NCI-H446 (cell line): ENCODE results near the gene NSRP1.
A peak's percentile ranks its signal among the peaks of the same experiment; 100 is the strongest.
"Not testable (repeated sequence)": the region's sequence is repeated elsewhere in the genome, so short reads cannot be mapped to it uniquely, and the experiment has no call there.

ENCODE experiments used
- DNase-seq, 2 experiments: peaks; one replicate each; lab custom pipeline; 2025; lab: John Stamatoyannopoulos, UW

Gene NSRP1

DNA sequence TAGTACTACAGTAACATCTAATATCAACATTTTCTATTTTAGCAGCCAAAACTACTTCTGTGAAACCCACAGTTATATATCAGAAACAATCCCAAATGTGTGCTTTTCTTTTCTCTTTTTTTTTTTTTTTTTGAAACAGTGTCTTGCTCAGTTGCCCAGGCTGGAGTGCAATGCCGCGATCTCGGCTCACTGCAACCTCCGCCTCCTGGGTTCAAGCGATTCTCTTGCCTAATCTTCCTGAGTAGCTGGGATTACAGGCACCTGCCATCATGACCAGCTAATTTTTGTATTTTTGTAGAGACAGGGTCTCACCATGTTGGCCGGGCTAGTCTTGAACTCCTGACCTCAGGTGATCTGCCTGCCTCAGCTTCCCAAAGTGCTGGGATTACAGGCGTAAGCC is 2.0 kb downstream of the NSRP1 start:
- not testable (repeated sequence) for DNase-seq

DNA sequence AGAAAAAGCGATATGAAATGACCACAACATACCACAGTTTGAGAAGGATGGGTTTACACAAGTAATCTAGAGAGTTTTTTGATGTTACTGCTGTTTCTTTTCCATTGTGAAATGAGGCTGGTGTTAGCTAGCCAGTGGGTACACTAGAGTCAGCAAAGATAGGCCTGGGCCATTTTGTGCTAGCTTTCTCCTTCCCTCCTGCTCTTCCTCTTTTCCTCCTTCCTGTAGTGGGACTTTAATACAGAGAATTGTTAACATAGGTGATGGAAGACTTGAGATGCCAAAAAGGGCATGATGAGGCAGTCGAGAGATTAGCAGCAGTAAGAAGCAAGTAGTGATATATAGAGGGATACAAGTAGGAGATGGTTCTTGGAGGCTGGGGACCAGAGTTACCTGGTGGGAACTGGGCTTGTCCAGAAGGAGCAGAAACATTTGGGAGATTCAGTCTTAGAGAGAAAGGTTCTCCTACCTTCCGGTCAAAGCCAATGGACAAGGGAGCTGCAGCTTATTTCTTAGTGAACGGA is 7.7 kb downstream of the NSRP1 start:
- no peak for DNase-seq

DNA sequence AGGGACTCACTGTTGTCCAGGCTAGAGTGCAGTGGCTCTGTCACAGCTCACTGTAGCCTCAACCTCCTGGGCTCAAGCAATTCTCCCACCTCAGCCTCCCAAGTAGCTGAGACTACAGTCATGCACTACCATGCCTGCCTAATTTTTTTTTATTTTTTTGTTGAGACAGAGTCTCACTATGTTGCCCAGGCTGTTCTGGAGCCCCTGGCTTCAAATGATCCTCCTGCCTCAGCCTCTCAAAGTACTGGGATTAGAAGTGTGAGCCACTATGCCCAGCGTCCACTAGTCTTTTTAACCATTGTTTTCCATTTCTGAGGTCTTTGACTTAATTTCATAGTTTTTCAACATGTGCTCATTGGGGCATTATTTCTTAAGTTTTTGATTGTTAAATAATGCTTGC is 13.5 kb downstream of the NSRP1 start:
- DNase-seq, result no peak

DNA sequence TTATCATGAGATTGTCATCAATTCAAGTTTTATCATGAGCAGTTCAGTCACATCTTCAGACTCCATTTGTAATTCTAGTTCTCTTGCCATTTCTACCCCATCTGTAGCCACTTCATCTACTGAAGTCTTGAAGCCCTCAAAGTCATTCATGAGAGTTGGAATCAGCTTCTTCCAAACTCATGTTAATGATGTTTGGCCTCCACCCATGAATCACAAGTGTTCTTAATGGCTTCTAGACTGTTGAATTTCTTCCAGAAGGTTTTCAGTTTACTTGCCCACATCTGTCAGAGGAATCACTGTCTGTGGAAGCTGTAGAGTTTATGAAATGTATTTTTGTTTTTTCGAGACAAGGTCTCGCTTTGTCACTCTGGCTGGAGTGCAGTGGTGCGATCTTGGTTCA is 16.0 kb downstream of the NSRP1 start:
- DNase-seq, result peak in 1 of 2 experiments; percentile 10

DNA sequence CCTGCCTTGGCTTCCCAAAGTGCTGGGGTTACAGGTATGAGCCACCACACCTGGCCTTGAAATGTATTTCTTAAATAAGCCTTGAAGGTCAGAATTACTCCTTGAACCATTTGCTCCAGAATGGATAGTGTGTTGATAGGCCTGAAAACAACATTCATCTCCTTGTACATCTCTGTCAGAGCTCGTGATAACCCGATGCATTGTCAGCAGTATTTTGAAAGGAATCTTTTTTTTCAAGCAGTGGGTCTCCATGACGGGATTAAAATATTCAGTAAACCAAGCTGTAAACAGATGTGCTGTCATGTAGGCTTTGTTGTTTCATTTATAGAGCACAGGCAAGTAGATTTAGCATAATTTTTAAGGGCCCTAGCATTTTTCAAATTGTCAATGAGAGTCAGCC is 16.6 kb downstream of the NSRP1 start:
- no peak for DNase-seq

DNA sequence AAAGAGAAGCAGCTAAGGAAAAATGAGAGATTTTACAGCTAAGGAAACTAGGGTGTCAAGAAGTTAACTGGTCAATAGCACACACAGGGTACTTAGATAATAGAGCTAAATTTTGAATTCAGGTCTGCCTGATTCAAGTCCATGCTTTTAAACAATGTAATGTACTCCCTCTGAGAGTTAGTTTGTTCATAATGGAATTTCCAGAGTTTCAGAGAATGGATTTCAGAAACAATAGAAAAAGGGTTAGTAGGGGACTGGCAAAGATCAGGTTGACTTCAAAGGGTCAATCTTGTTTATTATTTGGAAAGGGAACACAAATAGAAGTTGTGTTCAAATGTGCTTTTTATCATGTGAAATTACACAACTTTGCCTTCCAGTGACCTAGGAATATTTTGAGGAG is 17.9 kb downstream of the NSRP1 start:
- no peak for DNase-seq

DNA sequence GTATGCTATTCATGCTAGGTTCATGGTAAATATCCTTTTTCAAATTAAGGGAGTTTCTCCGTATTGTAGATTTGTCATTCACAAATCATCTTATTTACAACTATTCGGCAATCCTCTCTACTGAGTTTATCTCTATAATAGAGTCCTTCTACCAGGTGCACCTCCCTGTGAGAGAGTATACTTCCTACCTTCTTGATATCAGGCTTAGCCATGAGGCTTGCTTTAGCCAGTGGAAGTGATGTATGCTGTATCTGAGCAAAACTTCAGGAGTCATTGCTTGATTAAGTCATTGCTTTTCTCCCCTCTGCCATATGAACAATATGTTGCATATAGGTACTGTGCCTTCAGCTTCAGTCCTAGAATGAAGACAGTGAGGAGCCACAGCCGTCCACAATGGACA is 20.5 kb downstream of the NSRP1 start:
- DNase-seq, result no peak

DNA sequence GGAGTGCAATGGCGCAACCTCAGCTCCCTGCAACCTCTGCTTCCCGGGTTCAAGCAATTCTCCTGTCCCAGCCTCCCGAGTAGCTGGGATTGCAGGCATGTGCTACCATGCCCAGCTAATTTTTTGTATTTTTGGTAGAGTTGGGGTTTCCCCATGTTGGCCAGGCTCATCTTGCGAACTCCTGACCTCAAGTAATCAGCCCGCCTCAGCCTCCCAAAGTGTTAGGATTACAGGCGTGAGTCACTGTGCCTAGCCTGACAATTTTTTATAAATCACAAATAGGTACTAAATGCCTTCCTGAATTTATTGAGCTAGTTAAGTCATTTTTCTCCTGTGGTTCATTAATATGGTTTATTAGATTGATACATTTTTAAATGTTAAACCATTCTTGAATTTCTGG is 31.2 kb downstream of the NSRP1 start:
- not testable (repeated sequence) for DNase-seq

GRCh38 chr17:30148376-30148775 is 31.8 kb downstream of the NSRP1 start:
- no peak for DNase-seq

GRCh38 chr17:30151471-30151870 is 34.9 kb downstream of the NSRP1 start:
- no peak for DNase-seq

DNA sequence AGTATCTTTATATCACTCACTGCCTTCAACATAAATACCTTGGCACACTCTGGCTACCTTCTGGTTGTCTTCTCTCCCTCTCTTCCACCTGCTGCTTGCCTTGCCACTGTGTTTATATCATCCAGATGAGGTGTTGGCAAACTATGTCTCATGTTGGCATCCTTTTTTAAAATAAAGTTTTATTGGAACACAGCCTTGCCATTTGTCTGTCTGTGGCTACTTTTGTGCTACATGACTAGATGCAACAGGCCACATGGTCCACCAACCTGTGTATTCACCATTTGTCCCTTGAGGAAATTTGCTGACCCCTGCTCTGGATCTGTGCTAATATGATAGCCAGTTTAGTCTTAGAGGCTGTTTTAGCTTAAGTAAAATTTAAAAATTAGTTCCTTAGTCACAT is 36.8 kb downstream of the NSRP1 start:
- no peak for DNase-seq

DNA sequence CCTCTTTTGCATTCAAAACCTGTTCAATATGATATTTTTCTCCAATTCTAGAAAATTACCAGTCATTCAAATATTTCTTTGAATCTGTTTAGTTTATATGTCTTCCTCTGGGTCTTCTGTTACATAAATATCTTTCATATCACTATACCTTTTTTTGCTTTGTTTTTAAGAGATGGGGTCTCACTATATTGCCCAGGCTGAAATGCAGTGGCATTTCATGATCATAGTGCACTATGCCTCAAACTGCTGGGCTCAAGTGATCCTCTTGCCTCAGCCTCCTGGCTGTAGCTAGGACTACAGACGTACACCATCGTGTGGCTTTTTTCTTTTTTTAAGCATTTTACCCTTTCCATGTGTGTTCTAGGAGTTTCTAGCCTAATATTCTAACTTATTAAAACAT is 38.8 kb downstream of the NSRP1 start:
- no peak for DNase-seq

DNA sequence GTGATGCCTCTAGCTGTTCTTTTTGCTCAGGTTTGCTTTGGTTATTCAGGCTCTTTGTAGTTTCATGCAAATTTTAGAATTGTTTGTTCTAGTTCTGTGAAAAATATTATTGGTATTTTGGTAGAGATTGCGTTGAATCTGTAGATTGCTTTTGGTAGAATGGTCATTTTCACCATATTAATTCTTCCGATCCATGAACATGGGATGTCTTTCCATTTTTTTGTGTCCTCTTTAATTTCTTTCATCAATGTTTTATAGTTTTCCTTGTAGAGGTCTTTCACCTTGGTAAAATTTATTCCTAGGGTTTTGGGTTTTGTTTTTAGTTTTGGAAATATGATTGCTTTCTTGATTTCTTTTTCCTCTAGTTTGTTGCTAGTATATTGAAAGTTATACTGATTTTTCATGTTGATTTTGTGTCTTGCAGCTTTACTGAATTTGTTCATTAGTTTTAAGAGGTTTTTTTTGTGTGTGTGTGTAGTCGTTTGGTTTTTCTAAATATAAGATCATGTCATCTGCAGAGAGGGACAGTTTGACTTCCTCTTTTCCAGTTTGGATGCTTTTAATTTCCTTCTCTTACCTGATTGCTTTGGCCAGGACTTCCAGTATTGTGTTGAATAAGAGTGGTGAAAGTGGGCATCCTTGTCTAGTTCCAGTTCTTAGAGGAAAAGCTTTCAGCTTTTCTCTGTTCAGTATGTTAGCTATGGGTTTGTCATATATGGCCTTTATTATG is 42.4 kb downstream of the NSRP1 start:
- DNase-seq, result no peak

GRCh38 chr17:30160419-30161172 is 44.0 kb downstream of the NSRP1 start:
- no peak for DNase-seq

DNA sequence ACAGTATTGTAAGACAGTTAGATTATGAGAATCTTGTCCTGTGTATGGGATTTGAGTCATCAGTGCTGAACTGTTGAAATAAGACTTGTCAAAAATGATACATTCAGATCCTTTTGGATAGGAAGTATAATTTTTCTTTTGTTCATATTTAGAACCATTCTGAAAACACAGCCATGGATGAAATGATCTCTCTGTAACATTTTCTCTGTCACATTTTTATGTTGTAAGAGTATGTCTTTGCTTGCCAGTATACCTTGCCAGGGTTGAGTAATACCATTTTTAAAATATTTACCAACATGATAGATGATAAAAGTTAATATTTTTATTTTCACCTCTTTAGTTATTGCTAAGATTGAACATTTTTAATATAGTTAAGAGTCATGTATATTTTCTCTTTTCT is 45.0 kb downstream of the NSRP1 start:
- no peak for DNase-seq

GRCh38 chr17:30164531-30164930 is 47.9 kb downstream of the NSRP1 start:
- DNase-seq, result no peak

DNA sequence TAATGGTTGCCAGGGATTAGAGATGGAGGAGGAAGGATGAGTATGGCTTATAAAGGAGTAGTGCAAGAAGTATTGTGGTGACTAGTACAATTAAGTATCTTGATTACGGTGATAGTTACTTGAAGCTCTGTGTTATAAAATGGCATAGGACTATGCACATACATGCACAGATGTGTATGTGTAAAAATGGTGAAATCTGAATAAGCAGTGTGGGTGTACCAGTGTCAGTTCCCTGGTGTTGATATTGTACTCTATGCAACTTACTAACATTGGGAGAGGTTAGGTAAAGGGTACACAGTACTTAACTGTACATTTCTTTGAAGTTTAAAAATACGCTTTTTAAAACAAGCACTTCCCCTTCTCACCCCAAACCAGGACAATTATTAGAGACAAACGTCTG is 48.5 kb downstream of the NSRP1 start:
- no peak for DNase-seq

GRCh38 chr17:30165960-30166359 is 49.3 kb downstream of the NSRP1 start:
- no peak for DNase-seq

- DNase-seq, result no peak
Measured at GRCh38 chr17:30170415-30170987, 53.9 kb downstream of the NSRP1 start.

DNA sequence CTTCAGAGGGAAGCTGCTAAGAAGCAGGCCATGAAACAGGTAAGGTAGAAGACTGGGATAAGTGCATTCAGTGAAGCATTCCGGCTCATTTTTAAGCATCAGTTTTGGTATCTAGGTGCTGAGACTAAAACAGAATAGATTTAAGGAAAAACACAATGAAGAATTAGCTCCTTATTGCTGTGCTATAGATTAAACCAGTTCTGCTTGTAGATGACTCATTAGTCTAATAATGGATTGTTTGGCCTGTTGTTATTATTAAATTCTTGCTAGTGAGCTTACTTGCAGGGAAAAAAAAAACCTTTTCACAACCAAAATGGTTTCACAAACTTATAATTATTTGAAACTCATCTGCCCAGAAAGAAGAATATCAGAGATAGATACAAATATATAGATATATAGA is 55.9 kb downstream of the NSRP1 start:
- DNase-seq, result no peak

- no peak for DNase-seq
Measured at GRCh38 chr17:30173649-30174048, 57.0 kb downstream of the NSRP1 start.

GRCh38 chr17:30174556-30174955 is 57.9 kb downstream of the NSRP1 start:
- no peak for DNase-seq

DNA sequence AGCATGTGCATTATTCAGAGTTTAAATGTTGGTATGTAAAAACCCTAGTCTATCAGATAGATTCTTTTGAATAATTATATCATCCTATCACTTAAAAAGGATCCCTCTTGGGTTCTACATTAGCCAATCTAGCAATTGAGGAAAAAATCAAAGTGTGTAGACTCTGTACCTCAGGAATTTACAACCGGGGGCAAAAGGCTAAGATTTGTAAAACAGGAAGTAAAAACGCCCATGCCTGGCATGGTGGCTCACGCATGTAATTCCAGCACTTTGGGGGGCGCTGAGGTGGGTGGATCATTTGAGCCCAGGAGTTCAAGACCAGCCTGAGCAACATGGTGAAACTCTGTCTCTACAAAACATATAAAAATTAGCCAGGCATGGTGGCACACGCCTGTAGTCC is 60.2 kb downstream of the NSRP1 start:
- DNase-seq, result no peak
